ENCODE data around the gene FLRT2.

FLRT2 gene

DNA sequence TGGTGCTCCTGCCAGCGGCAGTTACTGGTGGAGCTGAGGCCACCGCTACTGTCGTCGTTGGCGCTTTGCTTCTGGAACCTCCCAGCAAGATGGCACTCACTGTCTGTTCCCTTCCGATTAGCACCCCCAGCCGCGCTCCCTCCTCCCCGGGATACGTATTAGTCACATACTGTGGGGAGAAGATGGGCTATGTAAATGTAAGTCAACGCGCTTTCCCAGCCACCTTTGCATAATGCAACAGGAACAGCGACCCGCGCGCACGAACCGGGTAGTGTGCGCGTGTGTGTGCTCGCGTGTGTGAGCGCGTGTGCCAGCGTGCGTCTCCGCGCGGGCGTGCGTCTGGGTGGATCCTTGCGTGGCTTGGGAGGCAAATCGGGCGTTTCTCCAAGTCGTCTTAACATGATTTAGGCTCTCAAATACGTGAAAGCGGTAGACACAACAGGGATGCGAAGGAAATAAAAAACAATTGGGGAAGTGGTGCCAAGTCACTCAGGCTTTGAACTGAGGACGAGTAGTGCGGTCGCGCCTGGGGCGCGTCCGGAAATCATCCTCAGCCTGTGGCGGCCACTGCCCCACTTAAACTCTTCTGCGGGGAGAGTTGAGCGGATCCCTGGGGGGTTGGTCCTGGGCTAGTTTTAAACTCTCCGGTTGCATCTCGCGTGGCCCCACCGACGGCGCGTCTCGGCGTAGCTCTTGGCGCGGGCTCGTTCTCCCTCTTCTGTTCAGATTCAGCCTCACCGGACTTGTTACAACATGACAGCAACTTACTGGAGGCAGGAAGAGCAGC lies 1.8 kb downstream of the FLRT2 start:
- FAIRE-seq: no peak

DNA sequence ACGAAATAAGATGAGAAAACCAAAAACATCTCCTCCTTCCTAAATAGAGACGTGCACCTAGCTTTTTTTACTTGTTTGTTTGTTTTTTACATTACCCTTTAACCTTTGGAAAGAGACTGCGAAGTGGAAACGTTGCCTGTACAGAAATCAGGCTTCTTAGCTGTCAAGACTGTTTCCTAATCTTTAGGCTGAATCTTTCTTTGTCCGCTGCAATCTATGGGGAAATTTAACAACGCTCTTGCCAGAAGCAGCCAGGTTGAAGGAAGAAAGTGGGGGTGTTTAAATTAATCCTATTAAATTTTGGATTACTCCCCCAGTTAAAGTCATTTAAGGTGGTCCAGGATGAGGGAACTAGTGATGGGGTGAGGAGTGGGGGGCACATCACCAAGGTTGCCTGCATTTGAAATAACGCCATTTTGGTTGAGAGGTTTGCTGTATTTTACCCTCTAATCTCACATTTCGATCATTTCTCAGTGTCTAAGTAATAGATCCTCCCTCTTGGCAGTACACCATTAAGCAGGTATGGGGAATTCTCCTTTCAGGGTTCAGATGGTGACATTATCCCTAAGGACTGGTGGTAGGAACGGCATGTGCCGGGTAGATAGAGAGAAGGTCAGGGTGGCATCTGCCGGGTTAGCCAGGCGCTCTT lies 2.6 kb downstream of the FLRT2 start:
- FAIRE-seq: no peak

GRCh38 chr14:85533023-85533860 lies 3.3 kb downstream of the FLRT2 start:
- no peak for FAIRE-seq

DNA sequence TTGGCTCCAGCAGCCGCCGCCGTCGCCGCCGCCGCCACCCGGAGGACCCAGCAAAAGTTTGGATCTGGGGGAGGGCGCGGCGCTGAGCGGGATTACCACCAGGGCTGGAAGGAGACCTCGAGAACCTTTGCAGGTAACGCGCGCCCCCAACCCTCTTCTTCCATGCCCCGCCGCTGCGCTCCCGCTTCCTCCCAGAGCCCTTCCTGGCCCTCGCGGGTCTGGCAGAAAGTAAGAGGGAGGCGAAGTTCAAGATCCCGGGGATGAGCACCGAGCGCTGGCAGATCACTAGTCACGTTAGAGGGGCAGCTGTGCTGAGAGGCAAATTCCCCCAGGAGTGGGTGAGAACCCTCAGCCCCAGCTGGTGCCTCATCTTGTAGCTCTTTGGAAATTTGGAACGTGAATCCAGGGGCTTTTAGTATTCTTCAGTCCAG lies 3.9 kb downstream of the FLRT2 start:
- no peak for FAIRE-seq

DNA sequence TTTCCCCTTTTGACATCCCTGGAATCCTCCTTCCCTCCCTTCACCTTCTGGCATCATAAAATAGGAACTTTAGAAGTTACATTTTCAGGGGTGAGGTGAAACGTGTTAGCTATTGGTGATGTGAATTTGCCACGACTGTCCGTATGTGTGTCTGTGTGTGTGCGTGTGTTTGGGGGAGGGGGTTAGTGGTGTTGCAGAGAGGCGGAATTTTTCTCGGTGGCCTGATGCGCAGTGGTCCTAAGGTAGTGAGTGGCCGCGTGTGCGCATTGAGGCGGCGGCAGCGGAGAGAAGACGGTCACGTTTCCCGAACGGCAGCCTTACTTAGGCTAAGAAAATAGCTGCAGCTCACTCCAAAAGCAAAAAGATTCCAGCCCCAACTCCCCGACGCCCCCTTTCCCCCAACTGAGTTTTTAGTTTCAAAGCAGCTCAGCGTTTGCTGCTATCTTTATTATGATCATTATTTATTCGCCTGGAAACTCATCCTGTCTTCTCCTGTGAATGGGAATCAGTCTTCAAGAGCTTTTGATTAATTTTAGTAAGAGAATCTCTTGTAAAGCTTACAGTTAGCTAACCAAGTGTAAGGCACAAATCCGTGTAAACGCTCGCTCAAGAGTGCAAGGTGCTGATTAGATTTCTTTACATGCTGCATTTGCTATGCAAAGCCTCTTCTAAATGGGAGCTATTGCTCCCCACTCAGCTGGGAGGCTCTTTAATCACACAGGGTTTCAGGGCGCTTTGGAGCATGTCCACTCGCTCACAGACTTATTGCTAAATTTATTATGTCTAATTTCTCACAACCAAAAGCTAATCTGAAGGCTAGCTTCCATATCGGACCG lies 4.7 kb downstream of the FLRT2 start:
- FAIRE-seq: no peak

- no peak for FAIRE-seq
Measured at GRCh38 chr14:85535321-85535720, 5.4 kb downstream of the FLRT2 start.

- no peak for FAIRE-seq
Measured at GRCh38 chr14:85535991-85536832, 6.3 kb downstream of the FLRT2 start.

DNA sequence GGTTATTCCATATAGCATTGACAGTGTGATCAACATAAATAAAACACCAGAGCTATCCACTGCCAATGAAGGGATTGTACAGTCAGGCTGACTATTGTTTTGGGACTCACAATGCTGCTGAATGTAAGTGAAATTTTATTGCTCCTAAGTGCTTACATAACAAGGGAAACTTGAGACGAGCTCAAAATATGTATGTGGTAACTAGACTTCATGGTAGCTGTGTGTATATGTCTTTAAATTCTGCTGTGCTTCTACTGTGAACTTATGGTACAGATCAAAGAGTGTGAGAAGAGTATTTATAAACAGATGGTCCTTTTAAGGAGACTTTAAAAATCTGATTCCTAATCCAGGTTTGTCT lies 6.9 kb downstream of the FLRT2 start:
- no peak for FAIRE-seq

- FAIRE-seq: no peak
Measured at GRCh38 chr14:85537526-85537925, 7.6 kb downstream of the FLRT2 start.

GRCh38 chr14:85538636-85539035 lies 8.7 kb downstream of the FLRT2 start:
- FAIRE-seq: no peak

DNA sequence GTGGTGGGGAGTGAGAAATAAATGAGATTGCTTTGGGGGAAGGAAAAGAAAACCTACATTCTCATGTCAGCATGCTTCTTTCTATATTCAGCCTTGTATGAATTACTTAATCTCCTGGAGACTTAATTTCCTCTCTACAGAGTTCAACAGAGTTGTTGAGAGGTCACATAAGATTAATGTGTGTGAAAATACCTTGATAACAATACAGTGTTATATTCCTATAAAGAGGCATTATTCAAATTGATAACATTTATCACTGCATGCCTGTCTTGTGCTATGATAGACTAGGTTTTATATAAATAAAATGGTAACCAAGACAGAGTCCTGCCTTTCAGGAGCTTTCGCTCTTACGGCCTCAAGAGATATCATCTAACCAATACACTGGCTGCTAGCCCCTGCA lies 9.6 kb downstream of the FLRT2 start:
- no peak for FAIRE-seq

GRCh38 chr14:85542623-85543022 lies 12.7 kb downstream of the FLRT2 start:
- no peak for FAIRE-seq

GRCh38 chr14:85545738-85546137 lies 15.8 kb downstream of the FLRT2 start:
- FAIRE-seq: no peak

GRCh38 chr14:85546390-85546789 lies 16.4 kb downstream of the FLRT2 start:
- no peak for FAIRE-seq

- no peak for FAIRE-seq
Measured at GRCh38 chr14:85549697-85550096, 19.8 kb downstream of the FLRT2 start.

- no peak for FAIRE-seq
Measured at GRCh38 chr14:85554106-85554505, 24.2 kb downstream of the FLRT2 start.

GRCh38 chr14:85556267-85556666 lies 26.3 kb downstream of the FLRT2 start:
- no peak for FAIRE-seq

DNA sequence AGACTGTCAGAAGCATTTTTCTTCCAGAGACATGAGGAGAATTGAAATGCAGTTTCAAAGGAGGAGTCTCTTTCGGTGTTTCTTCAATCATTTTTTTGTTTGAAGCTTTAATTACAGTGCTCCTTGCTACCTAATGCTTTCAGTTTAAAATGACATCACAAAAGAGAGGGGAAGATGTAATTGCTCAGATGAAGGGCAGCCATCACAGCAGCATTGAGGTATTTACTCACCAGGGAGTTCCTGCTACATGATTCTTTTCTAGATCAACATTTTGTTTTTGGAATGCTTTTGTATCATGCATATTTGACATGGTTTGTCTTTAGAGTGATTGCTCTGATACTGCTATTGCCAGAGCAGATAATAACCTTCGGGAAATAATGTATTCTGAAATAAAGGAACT lies 28.6 kb downstream of the FLRT2 start:
- no peak for FAIRE-seq

DNA sequence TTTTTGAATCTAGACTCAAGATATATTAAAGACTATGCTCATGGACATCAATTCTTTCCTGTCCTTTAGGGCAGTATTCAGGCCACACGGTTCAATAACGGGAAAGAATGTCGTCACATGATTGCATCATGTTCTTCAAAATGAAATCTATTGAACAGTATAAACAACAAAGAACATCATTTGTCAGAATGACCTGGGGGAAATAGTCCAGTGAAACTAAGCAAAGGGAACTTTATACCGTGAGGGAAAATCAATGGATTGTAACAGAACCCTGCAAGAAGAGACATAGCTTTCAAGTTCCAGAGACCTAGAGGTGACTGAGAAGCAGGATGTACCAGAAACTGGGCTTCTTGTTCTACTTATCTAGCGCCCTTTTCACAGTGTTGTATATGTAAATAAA lies 32.7 kb downstream of the FLRT2 start:
- FAIRE-seq: no peak

- no peak for FAIRE-seq
Measured at GRCh38 chr14:85564841-85565527, 35.0 kb downstream of the FLRT2 start.

DNA sequence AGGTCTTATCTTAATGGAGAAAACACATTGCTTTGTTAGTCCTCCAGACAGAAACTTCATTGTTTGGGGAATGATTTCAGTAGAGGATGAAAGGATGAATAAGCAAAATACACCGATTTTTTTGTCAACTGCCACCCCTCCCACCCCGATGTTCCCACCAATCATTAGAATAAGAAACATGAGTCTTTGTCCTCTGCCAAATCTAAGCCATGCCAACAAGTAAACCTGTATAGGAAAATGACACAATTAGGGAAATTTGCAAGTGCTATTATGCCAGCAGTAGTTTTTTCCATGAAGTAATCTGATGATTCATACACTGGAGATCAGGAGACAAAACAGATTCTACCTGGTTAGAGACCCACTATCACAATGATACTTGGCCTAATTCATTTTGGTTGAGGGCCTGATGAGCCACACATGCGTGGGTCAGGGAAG lies 35.9 kb downstream of the FLRT2 start:
- no peak for FAIRE-seq

Measured in G401.6 (cell line).